ENCODE data around the gene METTL8. TPM values are rescaled to one million over a fixed set of nuclear protein-coding genes. Genes with fewer than 3 reads are reported as not detected.

METTL8 gene
- total RNA-seq, 2 donors from 2014 or later = 7.6 to 16.3 TPM

DNA sequence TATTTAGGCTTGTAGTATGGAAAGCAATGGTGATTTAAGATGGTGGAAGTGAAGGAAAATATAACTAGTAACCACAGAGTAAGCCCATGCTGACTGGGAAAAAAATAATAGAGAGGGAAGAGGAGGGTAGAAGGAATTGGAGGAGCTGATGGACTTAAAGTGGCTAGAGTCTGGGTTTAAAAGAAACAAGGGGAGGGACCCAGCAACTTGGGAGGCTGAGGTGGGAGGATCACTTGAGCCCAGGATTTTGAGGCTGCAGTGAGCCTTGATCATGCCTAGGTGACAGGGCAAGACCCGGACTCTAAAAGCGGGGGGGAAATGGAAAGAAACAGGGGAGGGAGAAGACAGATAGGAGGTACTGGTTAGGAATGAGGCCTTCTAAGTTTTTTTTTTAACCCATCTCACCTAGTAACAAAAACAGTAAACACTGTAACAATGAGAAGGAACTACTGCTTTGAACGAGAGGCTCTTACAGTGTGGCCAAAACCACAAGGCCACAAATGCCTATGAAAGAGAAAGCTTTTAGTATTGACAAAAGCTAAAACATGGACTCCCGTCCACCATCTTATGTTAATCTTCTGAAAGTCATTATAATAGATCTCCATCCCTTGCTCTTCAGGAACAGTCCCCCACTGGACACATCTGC, 26.6 kb downstream of the METTL8 start:
- H3K4me3 ChIP-seq = no peak overlapping the region

GRCh38 chr2:171406044-171406443, 27.7 kb downstream of the METTL8 start:
- H3K4me3 ChIP-seq = no peak overlapping the region
- no peaks in the 10 kb centered on the region for H3K36me3 ChIP-seq
- no peak for DNase-seq (ENCODE audit: low spot score)
- H3K27me3 ChIP-seq = no peaks in the 10 kb centered on the region
- no peak overlapping the region for H3K27ac ChIP-seq
- TF ChIP-seq, protein P1, sequence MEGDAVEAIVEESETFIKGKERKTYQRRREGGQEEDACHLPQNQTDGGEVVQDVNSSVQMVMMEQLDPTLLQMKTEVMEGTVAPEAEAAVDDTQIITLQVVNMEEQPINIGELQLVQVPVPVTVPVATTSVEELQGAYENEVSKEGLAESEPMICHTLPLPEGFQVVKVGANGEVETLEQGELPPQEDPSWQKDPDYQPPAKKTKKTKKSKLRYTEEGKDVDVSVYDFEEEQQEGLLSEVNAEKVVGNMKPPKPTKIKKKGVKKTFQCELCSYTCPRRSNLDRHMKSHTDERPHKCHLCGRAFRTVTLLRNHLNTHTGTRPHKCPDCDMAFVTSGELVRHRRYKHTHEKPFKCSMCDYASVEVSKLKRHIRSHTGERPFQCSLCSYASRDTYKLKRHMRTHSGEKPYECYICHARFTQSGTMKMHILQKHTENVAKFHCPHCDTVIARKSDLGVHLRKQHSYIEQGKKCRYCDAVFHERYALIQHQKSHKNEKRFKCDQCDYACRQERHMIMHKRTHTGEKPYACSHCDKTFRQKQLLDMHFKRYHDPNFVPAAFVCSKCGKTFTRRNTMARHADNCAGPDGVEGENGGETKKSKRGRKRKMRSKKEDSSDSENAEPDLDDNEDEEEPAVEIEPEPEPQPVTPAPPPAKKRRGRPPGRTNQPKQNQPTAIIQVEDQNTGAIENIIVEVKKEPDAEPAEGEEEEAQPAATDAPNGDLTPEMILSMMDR (IDR thresholded peaks at IDR 0.05) = no peak
- peaks cover 0 to 6% of the 10 kb centered on the region in 2 donors for H3K9me3 ChIP-seq
- no peaks in the 10 kb centered on the region for H3K4me1 ChIP-seq

More for the DNA sequence above, 26.6 kb downstream of the METTL8 start:
- no peak for DNase-seq (ENCODE audit: low spot score)
- Histone ChIP-seq H3K36me3 (no peaks in the 10 kb centered on the region), H3K4me1 (no peaks in the 10 kb centered on the region), H3K27me3 (no peaks in the 10 kb centered on the region), H3K27ac (no peak overlapping the region), H3K9me3 (peaks cover 0 to 3% of the 10 kb centered on the region in 2 donors)
- TF ChIP-seq, protein P1 (IDR thresholded peaks at IDR 0.05) = no peak

DNA sequence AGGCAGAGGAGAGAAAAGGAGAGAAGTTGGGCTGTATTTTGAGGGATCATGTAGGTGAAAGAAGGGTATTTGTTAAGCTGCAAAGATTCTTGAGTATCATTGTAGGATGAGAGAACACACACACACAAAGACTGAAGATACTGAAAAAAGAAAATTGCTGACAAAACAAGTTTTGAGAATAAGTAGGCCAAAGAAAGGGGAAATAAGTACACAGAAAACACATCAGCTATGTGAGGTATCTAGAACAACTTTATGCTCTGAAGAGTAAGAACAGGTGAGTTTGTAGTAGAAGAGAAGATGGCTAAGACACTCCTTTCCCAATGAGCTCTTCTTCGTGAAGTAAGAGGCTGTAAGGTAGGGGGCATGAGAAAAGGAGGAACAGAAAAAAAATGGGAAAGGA, 28.2 kb downstream of the METTL8 start:
- H3K4me1 ChIP-seq = no peaks in the 10 kb centered on the region
- no peak overlapping the region for H3K4me3 ChIP-seq
- TF ChIP-seq, protein P1 (IDR thresholded peaks at IDR 0.05) = no peak
- H3K27me3 ChIP-seq = no peaks in the 10 kb centered on the region
- no peak for DNase-seq (ENCODE audit: low spot score)
- H3K9me3 ChIP-seq = peaks cover 0 to 6% of the 10 kb centered on the region in 2 donors
- no peaks in the 10 kb centered on the region for H3K36me3 ChIP-seq
- H3K27ac ChIP-seq = no peak overlapping the region

DNA sequence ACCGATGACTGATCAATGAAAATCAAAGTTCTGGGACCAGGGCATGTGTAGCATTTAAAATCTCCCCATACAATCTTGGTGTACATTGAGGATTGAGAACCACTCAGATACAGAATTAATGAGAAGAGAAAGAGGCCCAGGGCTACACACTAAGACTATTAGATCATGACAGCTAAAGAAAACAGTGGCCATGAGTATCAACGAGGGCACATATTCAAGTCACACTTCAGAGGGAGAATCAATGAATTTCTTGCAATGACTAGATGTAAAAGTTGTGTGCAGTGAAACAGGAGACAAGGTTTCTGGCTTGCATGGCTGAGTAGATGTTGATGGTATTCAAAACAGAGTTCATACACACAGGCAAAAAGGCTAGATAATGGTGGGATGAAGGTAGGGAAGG, 29.1 kb downstream of the METTL8 start:
- Histone ChIP-seq H3K9me3 (peaks cover 0 to 6% of the 10 kb centered on the region in 2 donors), H3K27me3 (no peaks in the 10 kb centered on the region), H3K27ac (no peak overlapping the region), H3K4me3 (no peak overlapping the region), H3K36me3 (no peaks in the 10 kb centered on the region), H3K4me1 (no peaks in the 10 kb centered on the region)
- DNase-seq (ENCODE audit: low spot score) = no peak
- TF ChIP-seq, protein P1 (IDR thresholded peaks at IDR 0.05) = no peak

GRCh38 chr2:171404261-171404660, 29.5 kb downstream of the METTL8 start:
- DNase-seq (ENCODE audit: low spot score) = no peak
- Histone ChIP-seq H3K27ac (no peak overlapping the region), H3K4me3 (no peak overlapping the region), H3K4me1 (no peaks in the 10 kb centered on the region), H3K36me3 (no peaks in the 10 kb centered on the region), H3K27me3 (no peaks in the 10 kb centered on the region), H3K9me3 (peaks cover 0 to 6% of the 10 kb centered on the region in 2 donors)
- TF ChIP-seq, protein P1 (IDR thresholded peaks at IDR 0.05) = no peak

All from right atrium auricular region (tissue), 2 donors.